IPS DF 4.7 (cell line): ENCODE data around the gene CHRNA4.
"Not testable (repeated sequence)": the region's sequence is repeated elsewhere in the genome, so short reads cannot be mapped to it uniquely, and the experiment has no call there.

Source experiments
- DNase-seq: peaks from one replicate; pipeline ENCODE4 v3.0.0-alpha.2; 2013; ENCODE audit warnings: low spot score; ENCODE audit errors: extremely low read depth

Gene CHRNA4

DNA sequence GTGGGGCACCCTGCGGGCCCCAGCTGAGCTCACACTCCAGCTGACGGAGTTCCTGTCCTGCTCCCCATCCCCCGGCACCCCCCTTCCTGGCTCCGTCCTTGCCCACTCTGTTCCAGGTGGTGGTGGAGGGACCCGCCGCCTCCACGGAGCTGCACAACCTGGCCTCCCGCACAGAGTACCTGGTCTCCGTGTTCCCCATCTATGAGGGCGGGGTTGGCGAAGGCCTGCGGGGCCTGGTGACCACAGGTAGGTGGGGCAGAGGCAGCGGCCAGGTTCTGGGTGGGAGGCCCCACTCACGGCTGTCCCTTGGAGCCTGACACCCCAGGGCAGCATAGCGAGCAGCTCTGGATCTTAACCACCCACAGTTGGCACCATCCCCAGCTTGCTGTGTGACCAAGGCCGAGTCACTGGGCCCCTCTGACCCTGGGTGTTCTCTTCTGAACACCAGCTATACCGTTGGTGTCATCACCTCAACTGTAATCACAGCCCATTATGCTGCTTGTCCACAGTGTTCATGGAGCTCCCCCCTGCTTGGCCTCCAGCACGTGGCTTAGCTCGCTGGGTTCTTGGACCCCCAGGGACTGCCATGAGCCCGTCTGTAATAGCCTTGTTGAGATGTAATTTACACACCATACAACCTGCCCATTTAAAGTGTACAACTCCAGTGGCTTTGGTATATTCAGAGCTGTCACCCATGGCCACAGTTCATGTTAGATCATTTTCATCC, 50.7 kb downstream of the CHRNA4 start:
- no peak for DNase-seq

DNA sequence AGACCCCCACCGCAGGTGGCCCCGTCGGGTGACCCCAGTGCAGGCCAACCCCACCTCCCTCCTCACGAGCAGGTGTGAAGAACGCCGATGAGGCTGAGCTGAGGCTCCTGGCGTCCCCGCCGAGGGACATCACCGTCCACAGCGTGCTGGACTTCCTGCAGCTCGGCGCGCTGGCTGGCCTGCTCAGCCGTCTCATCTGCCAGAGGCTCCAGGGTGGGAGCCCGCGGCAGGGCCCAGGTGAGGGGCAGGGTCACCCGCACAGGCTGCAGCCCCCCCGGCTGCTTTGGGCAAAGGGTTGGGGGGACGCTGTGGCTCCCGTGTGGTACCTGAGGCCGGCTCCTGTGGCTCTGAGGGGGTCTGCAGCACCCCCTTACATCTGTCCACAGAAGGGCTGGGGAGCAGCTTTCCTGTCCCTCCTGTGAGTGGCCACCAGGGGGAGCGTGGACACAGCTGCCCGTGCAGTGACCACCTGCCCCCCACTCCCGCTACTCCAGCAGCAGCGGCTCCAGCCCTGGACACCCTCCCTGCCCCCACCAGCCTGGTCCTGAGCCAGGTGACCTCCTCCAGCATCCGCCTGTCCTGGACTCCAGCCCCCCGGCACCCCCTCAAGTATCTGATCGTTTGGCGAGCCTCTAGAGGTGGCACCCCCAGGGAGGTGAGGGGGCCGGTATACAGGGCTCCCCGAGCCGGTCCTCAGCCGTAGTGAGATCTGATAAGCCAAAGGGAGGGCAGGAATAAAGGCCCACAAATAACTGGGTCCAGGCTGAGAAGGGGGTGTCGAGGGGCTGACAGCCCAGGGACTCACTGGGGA, 51.7 kb downstream of the CHRNA4 start:
- no peak for DNase-seq

DNA sequence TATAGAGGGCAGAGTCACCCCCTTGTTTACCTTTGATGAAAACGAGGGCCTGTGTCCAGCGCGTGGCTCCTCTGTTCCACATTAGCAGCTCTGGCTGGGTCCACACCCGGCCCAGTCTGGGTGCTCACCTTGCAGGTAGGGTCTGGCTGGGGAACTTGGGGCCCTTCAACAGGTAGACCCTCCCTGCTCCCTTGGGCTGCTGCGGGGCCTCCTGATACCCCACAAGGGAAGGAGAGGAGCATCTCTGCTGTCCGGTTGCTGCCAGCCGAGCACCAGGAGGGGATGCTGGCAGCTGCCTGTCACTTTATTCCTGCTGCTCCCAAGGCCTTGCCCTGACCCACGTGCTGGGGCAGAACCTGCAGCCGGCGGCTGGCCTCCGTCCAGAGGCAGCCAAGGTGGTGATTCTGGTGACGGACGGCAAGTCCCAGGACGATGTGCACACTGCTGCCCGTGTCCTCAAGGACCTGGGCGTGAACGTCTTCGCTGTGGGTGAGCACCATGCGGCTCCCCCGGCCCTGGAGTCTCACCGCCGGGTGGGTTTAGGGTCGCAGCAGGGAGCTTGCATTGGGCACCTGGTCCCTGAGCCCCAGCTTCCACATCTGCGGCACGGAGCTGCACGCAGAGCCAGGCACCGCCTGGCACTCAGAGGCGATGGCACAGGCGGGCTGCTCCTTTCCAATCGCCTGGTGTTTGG, 52.8 kb downstream of the CHRNA4 start:
- no peak for DNase-seq

DNA sequence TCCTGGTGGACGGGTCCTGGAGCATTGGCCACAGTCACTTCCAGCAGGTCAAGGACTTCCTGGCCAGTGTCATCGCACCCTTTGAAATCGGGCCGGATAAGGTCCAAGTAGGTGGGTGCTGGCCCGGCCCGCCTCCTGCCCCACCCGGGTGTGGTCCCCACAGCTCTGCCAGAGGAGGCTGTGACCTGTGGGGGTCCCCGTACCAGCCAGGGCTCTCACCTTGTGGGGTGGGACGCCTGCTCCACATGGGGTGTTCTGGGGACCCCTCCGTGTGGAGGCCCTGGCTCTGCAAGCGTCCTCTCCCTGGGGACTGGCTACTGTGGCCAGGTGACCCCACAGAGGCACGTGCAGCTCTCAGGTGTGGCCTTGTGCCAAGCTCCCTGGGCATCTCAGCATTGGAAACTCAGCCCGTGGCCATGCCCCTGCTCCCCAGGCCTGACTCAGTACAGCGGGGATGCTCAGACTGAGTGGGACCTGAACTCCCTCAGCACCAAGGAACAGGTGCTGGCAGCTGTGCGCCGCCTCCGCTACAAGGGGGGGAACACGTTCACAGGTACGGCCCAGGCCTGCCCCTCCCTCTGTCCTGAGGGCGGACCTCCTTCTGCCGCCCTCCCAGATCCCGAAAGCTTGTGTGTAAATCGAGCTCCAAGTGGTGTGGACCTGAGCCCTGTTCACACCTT, 53.5 kb downstream of the CHRNA4 start:
- DNase-seq = no peak

DNA sequence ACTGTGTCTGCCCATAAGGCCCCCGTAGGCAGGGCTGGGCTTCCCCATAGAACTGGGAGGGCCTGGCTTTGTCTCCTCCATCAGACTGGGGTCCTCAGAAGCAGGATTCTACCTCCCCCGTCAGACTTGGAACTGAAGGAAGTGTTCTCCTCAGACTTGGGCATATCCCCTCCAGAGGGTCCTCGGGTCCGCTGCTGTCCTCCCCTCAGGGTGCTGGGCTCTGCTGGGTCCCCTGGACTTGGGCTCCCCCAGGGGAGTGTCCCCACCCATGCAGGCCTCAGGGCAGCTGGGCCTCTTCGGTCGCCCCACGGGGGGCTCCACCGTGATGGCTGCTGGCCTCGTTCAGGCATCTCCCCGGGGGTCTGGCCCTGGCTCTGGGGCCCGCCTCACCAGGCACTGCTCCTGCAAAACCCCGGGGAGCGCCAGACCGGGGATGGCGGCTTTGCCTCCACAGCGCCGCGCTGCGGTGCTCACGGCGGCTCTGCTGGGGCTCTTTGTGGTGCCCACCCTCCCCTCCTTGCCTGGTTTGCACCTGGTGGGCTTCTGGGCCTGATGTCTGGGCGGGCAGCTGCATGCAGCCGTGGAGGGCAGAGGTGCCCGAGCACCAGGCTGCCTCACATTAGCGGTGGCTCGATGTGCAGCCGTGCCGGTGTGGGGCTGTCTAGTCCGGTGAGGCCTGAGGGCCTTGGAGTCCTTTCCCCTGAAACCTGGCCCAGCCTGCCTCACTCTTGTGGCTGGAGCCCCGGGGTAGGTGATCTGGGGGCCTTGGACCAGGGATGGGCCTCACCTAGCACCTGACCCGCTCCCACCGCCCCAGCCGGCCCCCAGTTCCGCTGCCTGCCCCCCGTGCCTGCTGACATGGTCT, 54.2 kb downstream of the CHRNA4 start:
- DNase-seq = no peak

DNA sequence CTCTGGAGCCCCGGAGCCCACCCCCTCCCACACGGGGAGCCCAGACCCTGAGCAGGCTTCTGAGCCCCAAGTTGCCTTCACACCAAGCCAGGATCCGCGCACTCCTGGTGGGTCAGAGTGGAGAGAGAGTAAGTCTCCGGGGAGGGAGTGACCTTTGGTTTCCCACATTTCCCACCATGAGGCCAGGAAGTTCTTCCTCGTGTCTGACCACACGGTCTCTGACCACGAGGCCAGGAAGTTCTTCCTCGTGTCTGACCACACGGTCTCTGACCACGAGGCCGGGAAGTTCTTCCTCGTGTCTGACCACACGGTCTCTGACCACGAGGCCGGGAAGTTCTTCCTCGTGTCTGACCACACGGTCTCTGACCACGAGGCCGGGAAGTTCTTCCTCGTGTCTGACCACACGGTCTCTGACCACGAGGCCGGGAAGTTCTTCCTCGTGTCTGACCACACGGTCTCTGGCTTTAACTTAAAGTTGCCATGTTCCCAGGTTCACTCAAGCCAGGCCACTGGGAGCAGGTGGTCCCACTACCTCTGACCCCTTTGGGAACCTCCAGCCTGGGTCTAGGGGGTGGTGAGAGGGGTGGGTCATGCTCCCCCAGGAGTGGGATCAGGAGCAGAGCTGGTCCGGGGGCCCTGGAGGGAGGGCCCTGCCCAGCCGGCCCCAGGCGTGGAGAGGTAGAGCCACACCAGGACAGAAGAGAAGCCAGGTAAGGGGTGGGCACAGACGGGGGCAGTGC, 55.0 kb downstream of the CHRNA4 start:
- not testable (repeated sequence) for DNase-seq

DNA sequence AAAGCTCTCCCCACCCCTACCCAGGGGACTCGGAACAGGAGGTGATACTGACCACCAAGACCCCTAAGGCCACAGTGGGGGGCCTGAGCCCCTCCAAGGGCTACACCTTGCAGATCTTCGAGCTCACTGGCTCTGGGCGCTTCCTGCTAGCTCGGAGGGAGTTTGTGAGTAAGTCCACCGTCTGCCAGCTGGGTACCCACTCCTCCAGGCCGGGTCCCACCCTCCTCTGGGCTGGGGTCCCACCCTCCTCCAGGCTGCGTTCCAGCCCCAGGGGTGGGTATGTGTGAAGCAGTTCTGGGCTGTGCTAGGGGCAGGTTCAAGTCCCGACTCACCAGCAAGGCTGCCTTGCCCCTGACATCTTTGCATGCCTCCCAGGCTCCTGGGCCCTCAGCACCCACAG, 55.8 kb downstream of the CHRNA4 start:
- DNase-seq = no peak

DNA sequence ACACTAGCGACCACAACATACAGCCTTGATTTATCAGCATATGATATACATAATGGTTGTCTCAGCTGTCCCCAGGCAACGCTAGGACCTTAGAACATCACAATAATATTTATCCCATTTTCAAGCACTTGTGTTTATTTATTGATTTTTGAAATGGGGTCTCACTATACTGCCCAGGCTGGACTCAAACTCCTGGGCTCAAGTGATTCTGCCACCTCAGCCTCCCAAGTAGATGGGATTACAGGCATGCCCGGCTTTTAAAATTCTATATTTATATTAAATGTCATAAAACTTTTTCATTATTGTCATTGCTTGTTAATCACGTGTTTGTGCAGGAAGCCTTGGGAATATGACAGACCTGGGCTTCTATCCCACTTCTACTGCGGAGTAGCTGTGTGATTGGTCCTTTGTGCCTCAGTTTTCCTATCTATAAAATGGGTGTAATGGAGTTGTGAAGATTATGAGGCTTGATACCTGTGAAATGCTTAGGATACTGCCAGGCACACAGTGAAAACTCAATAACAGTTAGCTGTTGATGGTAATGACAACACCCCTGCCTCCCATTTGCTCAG, 58.0 kb downstream of the CHRNA4 start:
- no peak for DNase-seq

DNA sequence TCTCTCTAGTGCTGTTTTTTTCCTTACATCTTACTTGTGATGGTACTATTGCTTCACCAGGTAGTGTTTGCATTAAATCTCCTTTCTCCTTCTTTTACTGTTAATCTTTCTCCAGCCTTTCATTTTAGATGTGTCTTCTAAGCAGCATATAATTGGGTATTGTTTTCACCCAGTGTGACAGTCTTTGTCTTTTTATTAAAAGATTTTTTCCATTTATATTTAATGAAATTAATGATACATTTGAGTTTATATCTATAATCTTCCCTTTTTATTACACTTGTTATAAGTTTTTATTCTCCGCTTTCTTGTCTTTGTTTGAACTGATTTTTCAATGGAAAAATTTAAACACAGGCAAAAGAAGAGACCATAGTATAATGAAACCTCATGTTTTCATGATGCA, 59.5 kb downstream of the CHRNA4 start:
- no peak for DNase-seq

DNA sequence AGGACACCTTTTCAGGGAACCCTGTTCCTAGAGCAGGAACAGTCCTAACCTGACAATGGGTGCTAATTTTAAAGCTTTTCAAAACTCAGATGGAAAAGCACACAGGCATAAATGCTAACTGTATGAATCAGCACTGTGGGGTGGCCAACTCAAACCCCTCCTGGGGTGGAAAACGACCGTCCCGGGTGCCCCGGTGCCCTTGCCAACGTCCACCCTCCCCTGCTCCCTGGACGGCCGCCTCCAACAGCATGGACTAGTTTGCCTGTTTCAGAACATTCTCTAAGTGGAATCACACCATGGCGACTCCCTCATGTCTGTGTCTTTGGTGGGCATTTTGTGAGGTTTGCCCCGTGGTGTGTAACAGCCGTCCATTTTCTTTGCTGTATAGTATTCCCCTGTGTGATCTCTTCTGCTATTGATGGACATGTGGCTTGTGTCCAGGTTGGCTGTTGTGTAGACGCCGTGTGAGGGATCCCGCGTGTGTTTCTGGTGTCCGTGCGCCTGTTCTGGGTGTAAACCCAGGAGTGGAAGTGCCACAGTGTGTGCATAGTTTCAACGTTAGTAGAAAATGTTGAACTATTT, 62.3 kb downstream of the CHRNA4 start:
- no peak for DNase-seq

DNA sequence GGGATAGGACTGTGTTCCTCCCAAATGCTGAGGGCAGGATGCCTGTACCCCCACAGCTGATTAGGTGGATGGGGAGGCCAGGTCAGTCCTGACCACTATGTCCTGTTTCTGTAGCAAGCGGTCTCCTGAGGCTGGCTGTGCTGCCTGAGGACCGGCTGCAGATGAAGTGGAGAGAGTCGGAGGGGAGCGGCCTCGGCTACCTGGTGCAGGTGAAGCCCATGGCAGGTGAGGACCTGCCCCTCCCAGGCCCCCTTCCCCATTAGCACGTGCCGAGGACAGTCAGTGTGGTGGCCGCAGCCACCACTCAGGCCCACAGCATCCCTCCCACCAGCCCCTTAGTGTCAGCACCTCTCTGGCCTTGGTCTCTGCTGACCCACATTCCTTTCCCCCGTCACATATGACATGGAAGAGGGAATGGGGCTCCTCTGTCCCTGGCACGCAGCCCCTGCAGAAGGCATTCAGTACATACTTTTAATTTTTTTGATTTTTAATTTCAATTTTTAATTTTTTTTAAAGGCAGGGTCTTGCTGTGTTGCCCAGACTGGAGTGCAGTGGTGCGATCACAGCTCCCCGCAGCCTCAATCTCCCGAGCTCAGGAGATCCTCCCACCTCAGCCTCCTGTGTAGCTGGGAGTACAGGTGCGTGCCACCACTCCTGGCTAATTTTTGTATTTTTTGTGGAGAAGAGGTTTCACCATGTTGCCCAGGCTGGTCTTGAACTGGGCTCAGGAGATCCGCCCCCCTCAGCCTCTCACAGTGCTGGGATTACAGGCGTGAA, 63.2 kb downstream of the CHRNA4 start:
- no peak for DNase-seq

DNA sequence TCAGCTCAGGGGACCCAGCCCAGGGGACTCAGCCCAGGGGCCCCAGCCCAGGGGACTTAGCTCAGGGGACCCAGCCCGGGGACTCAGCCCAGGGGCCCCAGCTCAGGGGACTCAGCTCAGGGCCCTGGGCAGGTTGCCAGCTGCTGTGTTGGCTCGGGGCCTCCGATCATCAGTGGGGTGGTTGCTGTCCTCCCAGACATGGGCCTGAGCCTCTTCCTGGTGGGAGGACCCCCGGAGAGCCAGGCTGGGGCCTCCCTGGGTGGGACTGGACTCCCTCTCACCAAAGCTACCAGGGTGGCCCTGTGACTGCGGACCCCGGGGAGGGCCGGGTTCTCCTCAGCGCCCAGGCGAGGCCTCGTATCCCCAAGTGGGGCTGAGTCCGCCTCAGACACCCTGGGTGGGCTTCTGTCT, 63.8 kb downstream of the CHRNA4 start:
- DNase-seq = no peak

DNA sequence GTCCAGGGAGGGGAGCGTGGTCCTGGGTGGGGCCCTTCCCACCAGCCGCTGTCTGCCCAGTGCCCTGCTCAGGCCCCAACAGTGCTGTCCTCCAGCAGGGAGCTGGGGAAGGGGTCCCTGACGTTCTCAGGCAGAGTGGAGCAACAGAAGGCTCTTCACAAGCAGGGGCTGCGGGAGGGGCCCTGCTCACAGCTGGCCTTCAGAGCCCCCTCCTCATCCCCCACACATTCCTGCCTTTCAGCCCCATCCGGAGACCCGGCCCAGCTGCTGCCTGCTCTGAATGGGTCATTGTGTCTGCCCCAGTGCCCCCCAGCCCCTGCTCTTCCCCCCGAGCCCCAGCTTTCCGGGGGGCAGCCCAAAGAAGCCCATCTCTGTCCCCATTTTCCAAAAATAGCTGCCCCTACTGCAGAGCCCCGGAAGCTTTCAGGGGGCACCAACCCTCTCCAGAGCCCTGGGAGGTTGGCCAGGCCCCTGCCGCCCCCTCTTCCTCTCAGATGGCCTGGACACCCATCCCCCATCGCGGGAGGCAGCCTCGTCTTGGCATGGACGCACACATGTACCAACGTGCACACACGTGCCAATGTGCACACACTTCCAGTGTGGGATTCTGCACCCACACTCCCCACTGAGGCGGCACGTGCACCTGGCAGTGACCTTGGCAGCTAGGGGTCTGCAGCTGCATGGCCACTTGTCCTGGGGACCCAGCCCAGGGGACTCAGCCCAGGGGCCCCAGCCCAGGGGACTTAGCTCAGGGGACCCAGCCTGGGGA, 64.4 kb downstream of the CHRNA4 start:
- DNase-seq = no peak

DNA sequence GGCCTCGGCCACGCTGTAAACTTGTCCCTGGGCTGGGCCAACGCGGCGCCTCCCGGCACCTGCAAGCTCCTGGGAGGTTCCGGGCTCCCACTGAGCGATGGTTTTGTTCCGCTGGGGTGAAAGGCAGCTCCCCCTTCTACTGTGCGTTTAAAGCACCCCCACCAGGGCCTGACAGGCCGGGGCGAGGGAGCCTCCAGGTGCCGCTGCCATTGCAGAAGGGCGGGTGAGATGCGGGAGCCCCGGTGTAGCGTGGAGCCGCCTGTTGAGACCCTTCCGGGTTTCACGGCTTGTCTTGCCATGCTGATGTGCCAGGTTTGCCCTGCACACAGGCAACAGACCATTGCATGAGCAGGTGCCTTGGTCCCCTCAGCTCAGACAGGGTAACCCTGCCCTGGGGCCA, 65.3 kb downstream of the CHRNA4 start:
- no peak for DNase-seq

DNA sequence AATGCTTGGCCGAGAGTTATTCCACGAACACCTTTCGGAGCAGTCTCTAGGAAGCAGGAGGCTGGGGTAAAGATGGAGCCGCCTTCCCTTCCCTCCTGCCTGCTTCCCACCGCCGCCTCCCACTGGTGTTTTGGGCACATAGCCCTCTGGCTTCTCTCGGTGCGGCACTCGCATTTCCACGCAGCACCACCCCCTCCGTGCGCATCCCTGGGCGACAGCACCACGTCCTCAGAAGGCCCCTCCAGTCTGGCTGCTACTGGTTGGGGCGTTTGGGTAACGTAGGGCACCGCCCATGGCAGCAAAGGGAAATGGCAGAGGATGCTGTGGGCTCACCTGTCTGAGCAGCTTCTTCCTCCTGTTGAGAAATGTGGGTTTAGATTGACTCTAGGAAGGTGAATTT, 65.7 kb downstream of the CHRNA4 start:
- DNase-seq = no peak

DNA sequence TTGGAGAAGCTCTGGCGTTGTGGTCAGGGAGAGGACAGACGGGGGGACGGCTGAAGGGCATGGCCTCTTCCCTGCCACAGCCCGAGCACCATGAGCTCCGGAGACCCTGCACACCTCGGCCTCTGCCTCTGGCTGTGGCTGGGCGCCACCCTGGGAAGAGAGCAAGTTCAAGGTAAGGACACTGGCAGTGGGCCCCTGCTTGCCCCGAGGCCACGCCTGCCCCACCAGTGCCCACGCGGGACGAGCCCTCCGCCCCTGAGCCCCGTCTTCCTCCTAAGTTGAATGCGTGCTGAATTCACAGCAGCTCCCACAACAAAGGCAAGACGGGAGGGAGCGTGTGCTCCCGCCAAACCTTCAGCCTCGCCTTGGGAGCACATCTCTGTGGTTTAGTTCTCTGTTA, 66.1 kb downstream of the CHRNA4 start:
- DNase-seq = no peak

DNA sequence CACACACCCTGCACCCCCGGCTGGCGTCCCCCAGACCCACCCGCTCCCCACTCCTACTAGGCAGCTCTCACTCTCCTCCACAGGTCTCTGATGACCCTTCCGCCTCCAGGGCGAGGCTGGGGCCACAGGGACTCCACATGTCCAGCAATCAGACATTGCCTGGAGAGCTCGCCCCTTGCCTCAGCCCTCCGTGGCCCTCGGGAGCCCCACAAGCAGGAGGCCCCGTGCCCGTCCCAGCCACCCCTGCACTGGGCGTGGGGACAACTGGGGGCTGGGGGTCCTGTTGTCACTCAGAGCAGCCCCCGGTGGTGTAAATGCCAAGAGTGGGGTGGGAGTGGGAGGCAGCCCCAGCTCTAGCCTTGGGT, 66.6 kb downstream of the CHRNA4 start:
- no peak for DNase-seq
